Measurements from ENCODE around the gene JAGN1.
"Not testable (repeated sequence)": the region's sequence is repeated elsewhere in the genome, so short reads cannot be mapped to it uniquely, and the experiment has no call there.

GRCh38 chr3:9854291-9854940 is 36.0 kb upstream of the JAGN1 start:
- TF ChIP-seq EZH2phosphoT487 (IDR thresholded peaks at IDR 0.05; ENCODE audit: borderline replicate concordance, low read depth, low read length); CTCF (conservative IDR thresholded peaks at IDR 0.05; ENCODE audit: low read length): not testable (repeated sequence)

All from OCI-LY7 (cell line).